NT2/D1 (cell line): ENCODE results near the gene FBXL20.

Experiments
- DNase-seq: peaks from one replicate; pipeline ENCODE4 v3.0.0-alpha.2; 2011; ENCODE audit warnings: low read depth, low spot score
- H3K27me3 ChIP-seq: 2 replicates; pipeline ENCODE4 v1.6.0; 2011; ENCODE audit warnings: mild to moderate bottlenecking; ENCODE audit not compliant: insufficient read length, insufficient read depth
- H3K36me3 ChIP-seq: 2 replicates; pipeline ENCODE4 v1.6.1; 2011; ENCODE audit warnings: mild to moderate bottlenecking, low read length, mixed read lengths; ENCODE audit not compliant: insufficient read depth, insufficient read length
- H3K4me1 ChIP-seq: 2 replicates; pipeline ENCODE4 v1.5.1; 2011; ENCODE audit not compliant: insufficient read depth, insufficient read length
- H3K4me3 ChIP-seq: 2 replicates; pipeline ENCODE4 v1.5.1; 2011; ENCODE audit warnings: low read depth; ENCODE audit not compliant: insufficient read length
- H3K9ac ChIP-seq: 2 replicates; pipeline ENCODE4 v1.6.0; 2011; ENCODE audit warnings: low read depth; ENCODE audit not compliant: insufficient read length
- H3K9me3 ChIP-seq: 2 replicates; pipeline ENCODE4 v1.5.1; 2011; ENCODE audit warnings: mild to moderate bottlenecking, low read length; ENCODE audit not compliant: insufficient read depth
- SUZ12 ChIP-seq: IDR thresholded peaks from 2 replicates; pipeline ENCODE4 v1.6.1; 2011; ENCODE audit not compliant: insufficient read length, insufficient read depth; ENCODE audit errors: extremely low read depth
- YY1 ChIP-seq: IDR thresholded peaks from 2 replicates; pipeline ENCODE4 v1.6.1; 2011; ENCODE audit not compliant: insufficient read length, insufficient read depth
- ZNF274 ChIP-seq: IDR thresholded peaks from 2 replicates; pipeline ENCODE4 v1.6.1; 2011; ENCODE audit warnings: mild to moderate bottlenecking, low read depth, low read length

Gene FBXL20

GRCh38 chr17:39416141-39416540 lies 14.7 kb upstream of the FBXL20 start:
- Histone ChIP-seq H3K4me1 (no peaks in the 10 kb centered on the region), H3K9ac (no peak overlapping the region), H3K9me3 (no peaks in the 10 kb centered on the region), H3K4me3 (no peak overlapping the region), H3K36me3 (peaks cover 79% of the 10 kb centered on the region), H3K27me3 (no peaks in the 10 kb centered on the region)
- no peak for TF ChIP-seq SUZ12
- TF ChIP-seq ZNF274: no peak
- no peak for TF ChIP-seq YY1
- no peak for DNase-seq

GRCh38 chr17:39410279-39410678 lies 8.9 kb upstream of the FBXL20 start:
- no peak overlapping the region for H3K9ac ChIP-seq
- H3K36me3 ChIP-seq: peaks cover 82% of the 10 kb centered on the region
- TF ChIP-seq YY1 (no peak), ZNF274 (no peak), SUZ12 (no peak)
- H3K9me3 ChIP-seq: no peaks in the 10 kb centered on the region
- no peaks in the 10 kb centered on the region for H3K4me1 ChIP-seq
- H3K4me3 ChIP-seq: no peak overlapping the region
- no peak for DNase-seq
- H3K27me3 ChIP-seq: no peaks in the 10 kb centered on the region

- no peaks in the 10 kb centered on the region for H3K9me3 ChIP-seq
- H3K9ac ChIP-seq: no peak overlapping the region
- H3K4me1 ChIP-seq: no peaks in the 10 kb centered on the region
- no peaks in the 10 kb centered on the region for H3K27me3 ChIP-seq
- DNase-seq: no peak
- peaks cover 71% of the 10 kb centered on the region for H3K36me3 ChIP-seq
- TF ChIP-seq SUZ12 (no peak), ZNF274 (no peak), YY1 (no peak)
- no peak overlapping the region for H3K4me3 ChIP-seq
Measured at GRCh38 chr17:39408360-39408759, 6.9 kb upstream of the FBXL20 start.

- DNase-seq: no peak
- Histone ChIP-seq H3K4me1 (no peaks in the 10 kb centered on the region), H3K27me3 (no peaks in the 10 kb centered on the region), H3K9me3 (no peaks in the 10 kb centered on the region), H3K4me3 (no peak overlapping the region), H3K36me3 (peaks cover 66% of the 10 kb centered on the region), H3K9ac (no peak overlapping the region)
- TF ChIP-seq ZNF274: no peak
- no peak for TF ChIP-seq YY1
- no peak for TF ChIP-seq SUZ12
Measured at GRCh38 chr17:39406951-39407350, 5.5 kb upstream of the FBXL20 start.

GRCh38 chr17:39405436-39405835 lies 4.0 kb upstream of the FBXL20 start:
- Histone ChIP-seq H3K27me3 (peaks cover 6% of the 10 kb centered on the region), H3K9ac (no peak overlapping the region), H3K4me3 (no peak overlapping the region), H3K4me1 (no peaks in the 10 kb centered on the region), H3K36me3 (peaks cover 52% of the 10 kb centered on the region), H3K9me3 (no peaks in the 10 kb centered on the region)
- TF ChIP-seq SUZ12: no peak
- no peak for TF ChIP-seq ZNF274
- TF ChIP-seq YY1: no peak
- DNase-seq: no peak

GRCh38 chr17:39404542-39405378 lies 3.3 kb upstream of the FBXL20 start:
- no peak for DNase-seq
- Histone ChIP-seq H3K4me3 (no peak overlapping the region), H3K4me1 (no peaks in the 10 kb centered on the region), H3K9ac (no peak overlapping the region), H3K27me3 (peaks cover 12% of the 10 kb centered on the region), H3K9me3 (no peaks in the 10 kb centered on the region), H3K36me3 (peaks cover 45% of the 10 kb centered on the region)
- TF ChIP-seq SUZ12: no peak
- TF ChIP-seq YY1: no peak
- no peak for TF ChIP-seq ZNF274

- no peaks in the 10 kb centered on the region for H3K9me3 ChIP-seq
- peaks cover 28% of the 10 kb centered on the region for H3K36me3 ChIP-seq
- no peak for DNase-seq
- TF ChIP-seq YY1 (no peak), ZNF274 (no peak), SUZ12 (no peak)
- peaks cover 13% of the 10 kb centered on the region for H3K27me3 ChIP-seq
- no peak overlapping the region for H3K4me3 ChIP-seq
- H3K4me1 ChIP-seq: no peaks in the 10 kb centered on the region
- no peak overlapping the region for H3K9ac ChIP-seq
Measured at GRCh38 chr17:39402890-39403605, 1.6 kb upstream of the FBXL20 start.
